CD4-positive, alpha-beta T cell (primary cell): Measurements from ENCODE around the gene NT5DC4. TPM values are rescaled to one million over a fixed set of nuclear protein-coding genes. Genes with fewer than 3 reads are reported as not detected.

ENCODE experiments used
- ATAC-seq: fragments of 200-7000 bp; cut with Tn5 transposase; one replicate; pipeline ENCODE4 v1.10.0; 2022; ENCODE audit warnings: mild to moderate bottlenecking; ENCODE audit not compliant: poor library complexity
- CTCF ChIA-PET: fragments of 350-600 bp; sonication (Branson Sonifier 250); formaldehyde crosslinking; loops from one replicate; lab custom pipeline; 2021; ENCODE audit warnings: antibody characterized with exemption, inconsistent platforms; lab: Charles Lee
- POLR2A ChIA-PET: fragments of 350-600 bp; sonication (Branson Sonifier 250); formaldehyde crosslinking; loops from one replicate; lab custom pipeline; 2021; ENCODE audit warnings: antibody characterized with exemption, inconsistent platforms; lab: Charles Lee
- DNase-seq, 14 experiments: peaks; one replicate each; pipeline ENCODE4 v3.0.0-alpha.2; 2013 to 2020; ENCODE audit warnings: mixed read lengths in 2 of 14
- H3K27ac ChIP-seq, 2 donors: one replicate each; pipeline versions ENCODE4 v1.5.1 to v1.7.0; 2013; ENCODE audit warnings: low read length in 2 of 2, low read depth in 1 of 2, mild to moderate bottlenecking in 1 of 2
- H3K27me3 ChIP-seq, 2 experiments: 1 replicate in 1 of 2; 2 replicates in 1 of 2; pipeline versions ENCODE4 v1.6.1 to v1.7.0; 2013; ENCODE audit warnings: low read length in 2 of 2, control low read depth in 1 of 2, mild to moderate bottlenecking in 1 of 2, moderate library complexity in 1 of 2; ENCODE audit not compliant: insufficient read depth in 2 of 2, control insufficient read depth in 1 of 2
- H3K36me3 ChIP-seq: one replicate; pipeline ENCODE4 v1.6.1; 2013; ENCODE audit warnings: low read length, control low read depth; ENCODE audit not compliant: insufficient read depth
- H3K4me1 ChIP-seq: one replicate; pipeline ENCODE4 v1.6.1; 2013; ENCODE audit warnings: low read length, control low read depth; ENCODE audit not compliant: insufficient read depth
- H3K4me3 ChIP-seq: one replicate; pipeline ENCODE4 v1.5.1; 2013; ENCODE audit warnings: mild to moderate bottlenecking, low read length, moderate library complexity
- H3K9me3 ChIP-seq, 2 experiments: 1 replicate in 1 of 2; 2 replicates in 1 of 2; pipeline versions ENCODE4 v1.6.1 to v1.7.0; 2013; ENCODE audit warnings: low read length in 2 of 2, mild to moderate bottlenecking in 2 of 2, control low read depth in 1 of 2, moderate library complexity in 1 of 2; ENCODE audit not compliant: control insufficient read depth in 1 of 2, insufficient read depth in 1 of 2
- H3K27ac Mint-ChIP-seq: one replicate; pipeline ENCODE4 v1.8.0; 2020; ENCODE audit warnings: mixed read lengths
- H3K27me3 Mint-ChIP-seq: one replicate; pipeline ENCODE4 v1.8.0; 2021; ENCODE audit warnings: mixed read lengths
- H3K36me3 Mint-ChIP-seq: one replicate; pipeline ENCODE4 v1.8.0; 2021; ENCODE audit warnings: low read depth, mixed read lengths
- H3K4me1 Mint-ChIP-seq: one replicate; pipeline ENCODE4 v1.8.0; 2021; ENCODE audit warnings: low read depth, mixed read lengths
- H3K4me3 Mint-ChIP-seq: one replicate; pipeline ENCODE4 v1.8.0; 2020; ENCODE audit warnings: mild to moderate bottlenecking, mixed read lengths
- H3K9me3 Mint-ChIP-seq: one replicate; pipeline ENCODE4 v1.8.0; 2020; ENCODE audit warnings: mixed read lengths
- CTCF ChIP-seq: fragments of 200-600 bp; IDR thresholded peaks from one replicate; pipeline ENCODE4 v1.8.0; 2022; ENCODE audit warnings: antibody characterized with exemption, mild to moderate bottlenecking
- intact Hi-C, 2 experiments: fragments of 100-400 bp; cut with DNase I in 1 of 2; cut with micrococcal nuclease in 1 of 2; formaldehyde crosslinking; loops; one replicate each; pipeline versions ENCODE4 v1.15.1 to v1.9.0; 2023 to 2025; cut with DNase I, micrococcal nuclease
- total RNA-seq, 174 experiments: library from RNA in 2 of 174; stranded (reverse) in 2 of 174; gene quantifications; one replicate each; pipeline ENCODE4 v1.2.3 and lab custom pipeline; 2021 to 2026

Gene NT5DC4
- total RNA-seq, 2 experiments from 2014 or later = not detected

GRCh38 chr2:112725545-112726457 is 5.0 kb downstream of the NT5DC4 start:
- no peak for TF ChIP-seq CTCF
- Histone ChIP-seq H3K9me3 (no peaks in the 10 kb centered on the region), H3K27me3 (no peaks in the 10 kb centered on the region), H3K4me1 (peaks cover 7% of the 10 kb centered on the region), H3K4me3 (no peak overlapping the region), H3K27ac (no peak overlapping the region), H3K36me3 (no peaks in the 10 kb centered on the region)
- ATAC-seq (no peak), DNase-seq (peak in 1 of 14 experiments; percentile 25)
- peaks cover 4% of the 10 kb centered on the region for H3K4me1 Mint-ChIP-seq
- intact Hi-C loops = loop anchor here (1.0 to 2.0 kb wide), 5 partner anchors 35 to 253 kb away; no protein-coding TSS in a partner anchor
- CTCF ChIA-PET = interaction anchor here (0.5 to 7.6 kb wide), 12 partner anchors 17 to 207 kb away, joined by 3 to 60 read pairs (median 4); partner anchors contain the start of gene SLC20A1
- no peaks in the 10 kb centered on the region for H3K9me3 Mint-ChIP-seq
- H3K4me3 Mint-ChIP-seq = no peak overlapping the region
- POLR2A ChIA-PET = interaction anchor here (0.9 to 1.0 kb wide), 3 partner anchors 15 to 142 kb away, joined by 3 to 4 read pairs (median 3); partner anchors contain the start of gene SLC20A1
- no peaks in the 10 kb centered on the region for H3K36me3 Mint-ChIP-seq
- no peak overlapping the region for H3K27ac Mint-ChIP-seq
- H3K27me3 Mint-ChIP-seq = no peaks in the 10 kb centered on the region

GRCh38 chr2:112726487-112727190 is 5.8 kb downstream of the NT5DC4 start:
- H3K36me3 Mint-ChIP-seq = no peaks in the 10 kb centered on the region

More at GRCh38 chr2:112726487-112727190, 5.8 kb downstream of the NT5DC4 start:
- Mint-ChIP-seq H3K4me3 (no peak overlapping the region), H3K4me1 (peaks cover 4% of the 10 kb centered on the region), H3K9me3 (no peaks in the 10 kb centered on the region), H3K27ac (no peak overlapping the region), H3K27me3 (no peaks in the 10 kb centered on the region)
- ATAC-seq (peak; percentile 99), DNase-seq (peak; percentile 76 to 92 (median 85))
- Histone ChIP-seq H3K27me3 (no peaks in the 10 kb centered on the region), H3K4me1 (peaks cover 7% of the 10 kb centered on the region), H3K4me3 (no peak overlapping the region), H3K9me3 (no peaks in the 10 kb centered on the region), H3K27ac (no peak overlapping the region), H3K36me3 (no peaks in the 10 kb centered on the region)
- intact Hi-C loops = loop anchor here (1.0 to 2.0 kb wide), 4 partner anchors 36 to 246 kb away; no protein-coding TSS in a partner anchor
- POLR2A ChIA-PET = interaction anchor here (0.9 to 1.0 kb wide), 2 partner anchors 14 to 81 kb away, joined by 3 to 4 read pairs; partner anchors contain the start of gene SLC20A1
- peak; percentile 97 for TF ChIP-seq CTCF
- CTCF ChIA-PET = interaction anchor here (0.5 to 7.6 kb wide), 15 partner anchors 16 to 247 kb away, joined by 3 to 60 read pairs (median 4); partner anchors contain the start of gene SLC20A1
